SK-N-SH treated with all-trans-retinoic acid at 6 μM for 48 hours (cell line): ENCODE results near the gene CDC45.

Experiments
- ATAC-seq: fragments of 200-7000 bp; cut with Tn5 transposase; 3 replicates; pipeline ENCODE4 v1.9.1; 2020; ENCODE audit warnings: mild to moderate bottlenecking, moderate library complexity
- ARNTL ChIP-seq: fragments of 450-650 bp; formaldehyde crosslinking; IDR thresholded peaks from 2 replicates; pipeline ENCODE4 v1.5.0; 2020; ENCODE audit warnings: low read depth, mild to moderate bottlenecking, moderate library complexity, borderline replicate concordance
- BACH2 ChIP-seq: fragments of 250-450 bp; sonication (Bioruptor Pico); IDR thresholded peaks from 2 replicates; pipeline ENCODE4 v1.9.0; 2021; ENCODE audit warnings: mild to moderate bottlenecking, borderline replicate concordance
- CSDC2 ChIP-seq: fragments of 250-450 bp; sonication (Bioruptor Pico); IDR thresholded peaks from 2 replicates; pipeline ENCODE4 v1.5.0; 2020; ENCODE audit warnings: mild to moderate bottlenecking, moderate library complexity
- CSRNP3 ChIP-seq: fragments of 250-450 bp; sonication (Bioruptor Pico); IDR thresholded peaks from 2 replicates; pipeline ENCODE4 v1.5.1; 2021; ENCODE audit warnings: mild to moderate bottlenecking, moderate library complexity
- ESRRG ChIP-seq: fragments of 250-450 bp; sonication (Bioruptor Pico); IDR thresholded peaks from 2 replicates; pipeline ENCODE4 v1.6.1; 2021; ENCODE audit warnings: mild to moderate bottlenecking
- GLIS3 ChIP-seq: fragments of 250-450 bp; sonication (Bioruptor Pico); IDR thresholded peaks from 2 replicates; pipeline ENCODE4 v1.5.0; 2020; ENCODE audit warnings: mild to moderate bottlenecking, moderate library complexity
- ISL1 ChIP-seq: fragments of 250-450 bp; sonication (Bioruptor Pico); IDR thresholded peaks from 2 replicates; pipeline ENCODE4 v2.1.2; 2022; ENCODE audit warnings: mild to moderate bottlenecking, moderate library complexity
- OSR1 ChIP-seq: fragments of 250-450 bp; sonication (Bioruptor Pico); IDR thresholded peaks from 2 replicates; pipeline ENCODE4 v1.8.0; 2022; ENCODE audit warnings: moderate library complexity, mild to moderate bottlenecking, inconsistent platforms
- POU6F1 ChIP-seq: fragments of 250-450 bp; sonication (Bioruptor Pico); IDR thresholded peaks from 2 replicates; pipeline ENCODE4 v1.8.0; 2021; ENCODE audit warnings: low read depth, mild to moderate bottlenecking, moderate library complexity, borderline replicate concordance
- PPARA ChIP-seq: fragments of 250-450 bp; sonication (Bioruptor Pico); IDR thresholded peaks from 2 replicates; pipeline ENCODE4 v1.5.0; 2020; ENCODE audit warnings: mild to moderate bottlenecking, borderline replicate concordance
- RARB ChIP-seq: fragments of 250-450 bp; sonication (Bioruptor Pico); IDR thresholded peaks from 2 replicates; pipeline ENCODE4 v1.8.0; 2021; ENCODE audit warnings: mild to moderate bottlenecking, moderate library complexity
- SNAI2 ChIP-seq: fragments of 250-450 bp; sonication (Bioruptor Pico); IDR thresholded peaks from 2 replicates; pipeline ENCODE4 v1.5.0; 2020; ENCODE audit warnings: mild to moderate bottlenecking, moderate library complexity
- TCF4 ChIP-seq: fragments of 250-450 bp; sonication (Bioruptor Pico); IDR thresholded peaks from 2 replicates; pipeline ENCODE4 v1.8.0; 2021; ENCODE audit warnings: mild to moderate bottlenecking, moderate library complexity, borderline replicate concordance
- TOX ChIP-seq: fragments of 250-450 bp; sonication (Bioruptor Pico); IDR thresholded peaks from 2 replicates; pipeline ENCODE4 v1.8.0; 2021; ENCODE audit warnings: mild to moderate bottlenecking, moderate library complexity, borderline replicate concordance
- ZC3H10 ChIP-seq: fragments of 250-450 bp; sonication (Bioruptor Pico); IDR thresholded peaks from 2 replicates; pipeline ENCODE4 v1.5.1; 2021; ENCODE audit warnings: mild to moderate bottlenecking, moderate library complexity
- ZFP3 ChIP-seq: fragments of 250-450 bp; sonication (Bioruptor Pico); IDR thresholded peaks from 2 replicates; pipeline ENCODE4 v1.5.0; 2020; ENCODE audit warnings: mild to moderate bottlenecking, moderate library complexity
- ZFP30 ChIP-seq: fragments of 450-650 bp; formaldehyde crosslinking; IDR thresholded peaks from 2 replicates; pipeline ENCODE4 v1.5.0; 2022; ENCODE audit warnings: mild to moderate bottlenecking, moderate library complexity
- ZNF565 ChIP-seq: fragments of 450-650 bp; formaldehyde crosslinking; conservative IDR thresholded peaks from 2 replicates; pipeline ENCODE4 v1.5.0; 2020; ENCODE audit warnings: low read depth, mild to moderate bottlenecking, moderate library complexity
- ZNF70 ChIP-seq: fragments of 450-650 bp; formaldehyde crosslinking; IDR thresholded peaks from 2 replicates; pipeline ENCODE4 v1.5.0; 2020; ENCODE audit warnings: mild to moderate bottlenecking, moderate library complexity
- ZNF8 ChIP-seq: fragments of 450-650 bp; formaldehyde crosslinking; IDR thresholded peaks from 2 replicates; pipeline ENCODE4 v1.5.0; 2020; ENCODE audit warnings: mild to moderate bottlenecking, moderate library complexity
- TF ChIP-seq, protein P1 (sequence below): fragments of 250-450 bp; sonication (Bioruptor Pico); IDR thresholded peaks from 2 replicates; pipeline ENCODE4 v1.8.0; 2020; ENCODE audit warnings: mild to moderate bottlenecking, moderate library complexity, borderline replicate concordance
- TF ChIP-seq, protein P2 (sequence below): fragments of 250-450 bp; sonication (Bioruptor Pico); IDR thresholded peaks from 2 replicates; pipeline ENCODE4 v1.5.1; 2020; ENCODE audit warnings: low read depth, mild to moderate bottlenecking, moderate library complexity

Gene CDC45

DNA sequence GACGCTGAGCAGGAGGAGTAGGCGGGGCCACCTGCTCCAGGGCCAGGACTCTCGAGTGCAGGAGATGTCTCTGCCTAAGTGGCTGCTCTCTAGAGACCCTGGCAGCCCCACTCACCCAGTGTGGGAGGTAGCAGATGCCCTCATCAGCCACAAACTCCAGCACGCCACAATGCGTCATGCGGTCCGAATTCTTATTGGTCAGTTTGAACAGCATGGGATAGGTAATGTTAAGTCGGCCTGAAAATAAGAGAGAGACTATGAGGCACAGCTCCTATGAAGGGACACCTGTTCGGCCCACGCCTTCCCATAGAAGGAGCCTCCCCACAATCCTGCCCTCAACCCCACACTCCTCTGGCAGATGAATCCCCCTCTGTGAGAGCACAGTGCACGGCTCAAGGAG, 8.1 kb upstream of the CDC45 start:
- TF ChIP-seq ZC3H10 (CRISPR knock-in tag), result no peak
- no peak for TF ChIP-seq POU6F1 (CRISPR knock-in tag)
- no peak for TF ChIP-seq ARNTL (CRISPR knock-in tag)
- TF ChIP-seq CSDC2 (CRISPR knock-in tag), result no peak
- TF ChIP-seq OSR1 (CRISPR knock-in tag), result no peak
- TF ChIP-seq CSRNP3 (CRISPR knock-in tag), result no peak
- TF ChIP-seq SNAI2 (CRISPR knock-in tag), result no peak
- TF ChIP-seq ZFP30 (CRISPR knock-in tag), result no peak
- TF ChIP-seq, protein P1, sequence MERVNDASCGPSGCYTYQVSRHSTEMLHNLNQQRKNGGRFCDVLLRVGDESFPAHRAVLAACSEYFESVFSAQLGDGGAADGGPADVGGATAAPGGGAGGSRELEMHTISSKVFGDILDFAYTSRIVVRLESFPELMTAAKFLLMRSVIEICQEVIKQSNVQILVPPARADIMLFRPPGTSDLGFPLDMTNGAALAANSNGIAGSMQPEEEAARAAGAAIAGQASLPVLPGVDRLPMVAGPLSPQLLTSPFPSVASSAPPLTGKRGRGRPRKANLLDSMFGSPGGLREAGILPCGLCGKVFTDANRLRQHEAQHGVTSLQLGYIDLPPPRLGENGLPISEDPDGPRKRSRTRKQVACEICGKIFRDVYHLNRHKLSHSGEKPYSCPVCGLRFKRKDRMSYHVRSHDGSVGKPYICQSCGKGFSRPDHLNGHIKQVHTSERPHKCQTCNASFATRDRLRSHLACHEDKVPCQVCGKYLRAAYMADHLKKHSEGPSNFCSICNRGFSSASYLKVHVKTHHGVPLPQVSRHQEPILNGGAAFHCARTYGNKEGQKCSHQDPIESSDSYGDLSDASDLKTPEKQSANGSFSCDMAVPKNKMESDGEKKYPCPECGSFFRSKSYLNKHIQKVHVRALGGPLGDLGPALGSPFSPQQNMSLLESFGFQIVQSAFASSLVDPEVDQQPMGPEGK (CRISPR knock-in tag), result no peak
- TF ChIP-seq ZNF8, result no peak
- no peak for ATAC-seq

GRCh38 chr22:19472233-19472632, 7.5 kb upstream of the CDC45 start:
- no peak for ATAC-seq
- TF ChIP-seq TCF4 (no peak), RARB (CRISPR knock-in tag) (no peak), PPARA (CRISPR knock-in tag) (no peak), CSDC2 (CRISPR knock-in tag) (no peak), SNAI2 (CRISPR knock-in tag) (no peak), ZNF565 (CRISPR knock-in tag) (no peak), ISL1 (CRISPR knock-in tag) (no peak), BACH2 (no peak), ZFP3 (no peak), ZNF70 (CRISPR knock-in tag) (no peak), CSRNP3 (CRISPR knock-in tag) (no peak), ZNF8 (no peak), ZC3H10 (CRISPR knock-in tag) (no peak), ARNTL (CRISPR knock-in tag) (no peak), ESRRG (no peak), ZFP30 (CRISPR knock-in tag) (no peak)
- TF ChIP-seq, protein P2, sequence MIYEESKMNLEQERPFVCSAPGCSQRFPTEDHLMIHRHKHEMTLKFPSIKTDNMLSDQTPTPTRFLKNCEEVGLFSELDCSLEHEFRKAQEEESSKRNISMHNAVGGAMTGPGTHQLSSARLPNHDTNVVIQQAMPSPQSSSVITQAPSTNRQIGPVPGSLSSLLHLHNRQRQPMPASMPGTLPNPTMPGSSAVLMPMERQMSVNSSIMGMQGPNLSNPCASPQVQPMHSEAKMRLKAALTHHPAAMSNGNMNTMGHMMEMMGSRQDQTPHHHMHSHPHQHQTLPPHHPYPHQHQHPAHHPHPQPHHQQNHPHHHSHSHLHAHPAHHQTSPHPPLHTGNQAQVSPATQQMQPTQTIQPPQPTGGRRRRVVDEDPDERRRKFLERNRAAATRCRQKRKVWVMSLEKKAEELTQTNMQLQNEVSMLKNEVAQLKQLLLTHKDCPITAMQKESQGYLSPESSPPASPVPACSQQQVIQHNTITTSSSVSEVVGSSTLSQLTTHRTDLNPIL, result no peak
- TF ChIP-seq, protein P1 (CRISPR knock-in tag), result no peak

DNA sequence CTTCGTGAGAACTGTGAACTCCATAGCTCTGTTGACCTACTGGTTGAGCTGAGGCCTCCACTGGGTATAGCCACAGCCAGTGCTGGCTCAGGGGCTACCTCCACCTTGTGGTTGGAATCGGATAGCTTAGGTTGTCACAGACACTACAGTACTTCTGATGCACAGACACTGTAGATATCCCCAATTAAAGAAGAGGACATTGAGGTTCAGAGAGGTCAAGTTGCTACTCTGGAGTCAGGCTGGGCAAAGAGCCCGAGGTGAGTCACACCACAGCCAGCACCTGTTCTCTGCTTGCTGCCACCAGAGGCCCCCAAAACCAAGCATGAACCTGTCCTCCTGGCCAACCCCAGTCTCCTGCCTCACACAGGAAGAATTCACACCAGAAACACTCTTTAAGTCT, 6.1 kb upstream of the CDC45 start:
- ATAC-seq, result no peak
- TF ChIP-seq ESRRG (no peak), ISL1 (CRISPR knock-in tag) (no peak), PPARA (CRISPR knock-in tag) (no peak), GLIS3 (CRISPR knock-in tag) (no peak), ZFP3 (no peak), TCF4 (no peak), CSDC2 (CRISPR knock-in tag) (no peak), TOX (CRISPR knock-in tag) (no peak), RARB (CRISPR knock-in tag) (no peak), ZNF70 (CRISPR knock-in tag) (no peak), POU6F1 (CRISPR knock-in tag) (no peak)
- TF ChIP-seq, protein P2, result no peak
